GM12892 (cell line): ENCODE results near the gene TMEM50B.
"Not testable (repeated sequence)": the region's sequence is repeated elsewhere in the genome, so short reads cannot be mapped to it uniquely, and the experiment has no call there.

Experiments
- DNase-seq: peaks from one replicate; pipeline ENCODE4 v3.0.0; 2011; ENCODE audit not compliant: insufficient read length
- FAIRE-seq: peaks from 2 replicates; lab custom pipeline; 2011; peaks lifted over from hg19 to GRCh38; lab: Jason Lieb, UNC
- POLR2A ChIP-seq: IDR thresholded peaks from 2 replicates; pipeline ENCODE4 v1.6.1; 2011; ENCODE audit warnings: low read depth, low read length, control low read depth
- POLR2AphosphoS5 ChIP-seq: IDR thresholded peaks from 2 replicates; pipeline ENCODE4 v1.6.1; 2011; ENCODE audit warnings: low read depth, low read length, control low read depth
- TAF1 ChIP-seq: IDR thresholded peaks from 2 replicates; pipeline ENCODE4 v1.6.1; 2011; ENCODE audit warnings: low read depth, mild to moderate bottlenecking, control low read depth, low read length, borderline replicate concordance

TMEM50B gene

GRCh38 chr21:33473344-33473743, 6.4 kb downstream of the TMEM50B start:
- TF ChIP-seq POLR2AphosphoS5: no peak
- TF ChIP-seq TAF1: no peak
- no peak for TF ChIP-seq POLR2A
- FAIRE-seq: no peak
- DNase-seq: no peak

GRCh38 chr21:33470701-33471100, 9.1 kb downstream of the TMEM50B start:
- FAIRE-seq (no peak), DNase-seq (no peak)
- no peak for TF ChIP-seq POLR2A
- TF ChIP-seq POLR2AphosphoS5: no peak
- TF ChIP-seq TAF1: no peak

- FAIRE-seq: not testable (repeated sequence)
Observed at GRCh38 chr21:33469183-33469582, 10.6 kb downstream of the TMEM50B start.

GRCh38 chr21:33461538-33462250, 18.1 kb downstream of the TMEM50B start:
- TF ChIP-seq POLR2A: no peak
- TF ChIP-seq TAF1: no peak
- no peak for TF ChIP-seq POLR2AphosphoS5

More at GRCh38 chr21:33469183-33469582, 10.6 kb downstream of the TMEM50B start:
- DNase-seq: not testable (repeated sequence)

GRCh38 chr21:33458861-33459260, 20.9 kb downstream of the TMEM50B start:
- FAIRE-seq (no peak), DNase-seq (no peak)
- TF ChIP-seq POLR2A (no peak), POLR2AphosphoS5 (no peak), TAF1 (no peak)

More at GRCh38 chr21:33461538-33462250, 18.1 kb downstream of the TMEM50B start:
- DNase-seq: no peak
- no peak for FAIRE-seq

- DNase-seq: no peak
- no peak for FAIRE-seq
- TF ChIP-seq POLR2A (no peak), TAF1 (no peak), POLR2AphosphoS5 (no peak)
Observed at GRCh38 chr21:33455686-33456446, 23.9 kb downstream of the TMEM50B start.

GRCh38 chr21:33452362-33452761, 27.4 kb downstream of the TMEM50B start:
- no peak for FAIRE-seq
- no peak for DNase-seq
- no peak for TF ChIP-seq POLR2A

GRCh38 chr21:33451634-33452071, 28.1 kb downstream of the TMEM50B start:
- TF ChIP-seq POLR2A: no peak
- DNase-seq (no peak), FAIRE-seq (peak; percentile 5)

- FAIRE-seq: no peak
Observed at GRCh38 chr21:33449616-33450015, 30.2 kb downstream of the TMEM50B start.

GRCh38 chr21:33446620-33447019, 33.2 kb downstream of the TMEM50B start:
- not testable (repeated sequence) for FAIRE-seq

More at GRCh38 chr21:33449616-33450015, 30.2 kb downstream of the TMEM50B start:
- TF ChIP-seq POLR2AphosphoS5 (no peak), POLR2A (no peak), TAF1 (no peak)
- DNase-seq: no peak

GRCh38 chr21:33444499-33444898, 35.3 kb downstream of the TMEM50B start:
- FAIRE-seq (no peak), DNase-seq (no peak)
- TF ChIP-seq POLR2AphosphoS5 (no peak), POLR2A (no peak), TAF1 (no peak)

More at GRCh38 chr21:33446620-33447019, 33.2 kb downstream of the TMEM50B start:
- not testable (repeated sequence) for DNase-seq

- DNase-seq: no peak
- no peak for TF ChIP-seq TAF1
- no peak for TF ChIP-seq POLR2AphosphoS5
- no peak for TF ChIP-seq POLR2A
- FAIRE-seq: no peak
Observed at GRCh38 chr21:33443194-33443593, 36.6 kb downstream of the TMEM50B start.
